Spleen (tissue), 11 donors: ENCODE data around the gene DNAJC8. TPM values are rescaled to one million over a fixed set of nuclear protein-coding genes. Genes with fewer than 3 reads are reported as not detected.

ENCODE experiments used
- DNase-seq: peaks from one replicate; pipeline ENCODE4 v3.0.0-alpha.2; 2020
- H3K27ac ChIP-seq, 8 donors: fragments of 200-600 bp; sonication (generic) in 7 of 8; 1 replicate in 4 of 8; 2 replicates in 4 of 8; pipeline versions ENCODE4 v1.5.0 to v1.8.0; 2016 to 2021; ENCODE audit warnings: inconsistent platforms in 4 of 8, mild to moderate bottlenecking in 4 of 8, moderate library complexity in 1 of 8
- H3K27me3 ChIP-seq, 7 donors: fragments of 200-600 bp; sonication (generic) in 6 of 7; replicated peaks in 1 of 7; 1 replicate in 4 of 7; 2 replicates in 3 of 7; pipeline versions ENCODE4 v1.5.0 to v1.8.0; 2016 to 2021; ENCODE audit warnings: inconsistent platforms in 3 of 7, mild to moderate bottlenecking in 1 of 7
- H3K36me3 ChIP-seq, 6 donors: fragments of 200-600 bp; sonication (generic) in 5 of 6; 1 replicate in 4 of 6; 2 replicates in 2 of 6; pipeline versions ENCODE4 v1.5.0 to v1.8.0; 2016 to 2021; ENCODE audit warnings: inconsistent platforms in 2 of 6
- H3K4me1 ChIP-seq, 6 donors: fragments of 200-600 bp; sonication (generic) in 5 of 6; 1 replicate in 3 of 6; 2 replicates in 3 of 6; pipeline versions ENCODE4 v1.5.0 to v1.8.0; 2016 to 2021; ENCODE audit warnings: inconsistent platforms in 3 of 6
- H3K4me3 ChIP-seq, 8 donors: fragments of 200-600 bp; sonication (generic) in 7 of 8; 1 replicate in 4 of 8; 2 replicates in 4 of 8; pipeline versions ENCODE4 v1.5.0 to v1.8.0; 2016 to 2021; ENCODE audit warnings: inconsistent platforms in 4 of 8, mild to moderate bottlenecking in 4 of 8, moderate library complexity in 2 of 8
- H3K9me3 ChIP-seq, 8 donors: fragments of 200-600 bp; sonication (generic) in 7 of 8; 1 replicate in 4 of 8; 2 replicates in 4 of 8; pipeline versions ENCODE4 v1.5.0 to v1.8.0; 2016 to 2021; ENCODE audit warnings: inconsistent platforms in 4 of 8
- CTCF ChIP-seq, 11 experiments: fragments of 200-600 bp in 7 of 11; fragments of 450-650 bp in 4 of 11; sonication (generic) in 4 of 11; IDR thresholded peaks in 8 of 11; conservative IDR thresholded peaks in 3 of 11; 1 replicate in 7 of 11; 2 replicates in 4 of 11; pipeline versions ENCODE4 v1.4.0 to v1.8.0; 2016 to 2021; ENCODE audit warnings: antibody characterized with exemption in 11 of 11, inconsistent platforms in 4 of 11, mild to moderate bottlenecking in 1 of 11
- POLR2A ChIP-seq, 3 donors: fragments of 450-650 bp; IDR thresholded peaks; one replicate each; pipeline ENCODE4 v1.5.1; 2017; ENCODE audit warnings: antibody characterized with exemption in 3 of 3, mild to moderate bottlenecking in 1 of 3
- POLR2AphosphoS5 ChIP-seq, 3 donors: sonication (generic); formaldehyde crosslinking; IDR thresholded peaks; one replicate each; pipeline ENCODE4 v1.5.1; 2017; ENCODE audit warnings: antibody characterized with exemption in 3 of 3
- WGBS, 5 donors: extraction: QIAGEN DNeasy Blood & Tissue Kit in 3 of 5; methylation state at CpG; one replicate each; pipeline versions ENCODE4 v1.1.5 to v1.1.7; 2013 to 2018; 5-methylcytosine and 5-hydroxymethylcytosine counted together
- intact Hi-C: fragments of 100-400 bp; cut with DNase I; formaldehyde crosslinking; loops from one replicate; pipeline ENCODE4 v1.15.0; 2023; ENCODE audit warnings: low total_unique reads
- polyA plus RNA-seq, 3 donors: library from polyadenylated mRNA; stranded (reverse); fragments of 200-250 nt; gene quantifications; one replicate each; pipeline ENCODE4 v1.2.1, GENCODE V29; 2013
- total RNA-seq, 7 donors: library from RNA; depleted of rRNA in 3 of 7; stranded (reverse); fragments of >200 nt in 3 of 7; fragmentation: NEBNext Ultra II Directional in 4 of 7; extraction: Animal tissue kit (Norgen Biotek cat#: 25700) in 4 of 7; gene quantifications; one replicate each; pipeline versions ENCODE4 v1.1.0 to v1.2.1, GENCODE V29; 2016 to 2021
- donor health status: healthy with polysubstance abuse.
- donor health status: DM: no; HTN: no; CAD: no; lungs with moderate emphysema.
- donor health status: DM: no; HTN: no; CAD: no.
- donor health status: Bipolar disorder and iron deficiency.
- donor health status: healthy.
- donor health status: DM: no; HTN: no; CAD: no.
- donor health status: DM: yes; HTN: yes; CAD: no.

Gene DNAJC8
- total and polyA plus RNA-seq, 10 donors: 52.0 to 95.9 (median 62.3) TPM

- DNase-seq: no peak
- peaks cover 14 to 78% (median 65%) of the 10 kb centered on the region in 6 donors for H3K36me3 ChIP-seq
- intact Hi-C loops: loop anchor here (10.0 kb wide), 1 partner anchor 345 kb away; no protein-coding TSS in a partner anchor
- peaks cover 9 to 58% (median 38%) of the 10 kb centered on the region in 6 donors for H3K4me1 ChIP-seq
- peak overlapping the region; percentile 31 to 73 (median 64) for H3K27ac ChIP-seq
- no peaks in the 10 kb centered on the region for H3K27me3 ChIP-seq
- peaks cover 0 to 12% (median 0%) of the 10 kb centered on the region in 8 donors for H3K9me3 ChIP-seq
- WGBS, 5 donors: 32 to 48% (median 40%) methylated on average over 8 of the region's 8 CpGs
- TF ChIP-seq CTCF (IDR thresholded peaks at IDR 0.05 in 8 of 11, conservative IDR thresholded peaks at IDR 0.05 in 3 of 11) (peak in 1 of 11 experiments; percentile 22), POLR2AphosphoS5 (IDR thresholded peaks at IDR 0.05) (peak in 1 of 3 donors; percentile 40), POLR2A (IDR thresholded peaks at IDR 0.05) (no peak)
- H3K4me3 ChIP-seq: peak overlapping the region in 1 of 8 donors; percentile 13
Observed at GRCh38 chr1:28199328-28200233, 33.2 kb downstream of the DNAJC8 start.

GRCh38 chr1:28197682-28198415, 35.0 kb downstream of the DNAJC8 start:
- Histone ChIP-seq H3K4me1 (peaks cover 9 to 72% (median 45%) of the 10 kb centered on the region in 6 donors), H3K36me3 (peaks cover 10 to 71% (median 48%) of the 10 kb centered on the region in 6 donors), H3K4me3 (no peak overlapping the region), H3K27me3 (no peaks in the 10 kb centered on the region), H3K9me3 (peaks cover 0 to 12% (median 0%) of the 10 kb centered on the region in 8 donors), H3K27ac (no peak overlapping the region)
- DNase-seq: no peak
- intact Hi-C loops: no loop called here
- WGBS, 5 donors: 94 to 99% (median 95%) methylated on average over 12 of the region's 12 CpGs
- TF ChIP-seq CTCF (IDR thresholded peaks at IDR 0.05 in 8 of 11, conservative IDR thresholded peaks at IDR 0.05 in 3 of 11) (no peak), POLR2AphosphoS5 (IDR thresholded peaks at IDR 0.05) (no peak), POLR2A (IDR thresholded peaks at IDR 0.05) (no peak)

- H3K4me3 ChIP-seq: no peak overlapping the region
- no peak for TF ChIP-seq POLR2AphosphoS5 (IDR thresholded peaks at IDR 0.05)
- peaks cover 0 to 12% (median 0%) of the 10 kb centered on the region in 8 donors for H3K9me3 ChIP-seq
- 77 to 95% (median 90%) methylated on average over 3 of the region's 3 CpGs for WGBS, 5 donors
- no peak overlapping the region for H3K27ac ChIP-seq
- H3K27me3 ChIP-seq: no peaks in the 10 kb centered on the region
- H3K4me1 ChIP-seq: peaks cover 9 to 79% (median 45%) of the 10 kb centered on the region in 6 donors
- no peak for DNase-seq
- H3K36me3 ChIP-seq: peaks cover 8 to 56% (median 33%) of the 10 kb centered on the region in 6 donors
- intact Hi-C loops: no loop called here
Observed at GRCh38 chr1:28196330-28196729, 36.5 kb downstream of the DNAJC8 start.

GRCh38 chr1:28195780-28196179, 37.0 kb downstream of the DNAJC8 start:
- Histone ChIP-seq H3K4me3 (no peak overlapping the region), H3K4me1 (peaks cover 8 to 79% (median 44%) of the 10 kb centered on the region in 6 donors), H3K36me3 (peaks cover 7 to 51% (median 28%) of the 10 kb centered on the region in 6 donors), H3K9me3 (peaks cover 0 to 12% (median 0%) of the 10 kb centered on the region in 8 donors), H3K27ac (no peak overlapping the region), H3K27me3 (no peaks in the 10 kb centered on the region)
- intact Hi-C loops: no loop called here
- no peak for DNase-seq
- WGBS, 5 donors: 96 to 100% (median 96%) methylated on average over 1 of the region's 1 CpG
- TF ChIP-seq POLR2A (IDR thresholded peaks at IDR 0.05) (no peak), CTCF (IDR thresholded peaks at IDR 0.05 in 8 of 11, conservative IDR thresholded peaks at IDR 0.05 in 3 of 11) (no peak), POLR2AphosphoS5 (IDR thresholded peaks at IDR 0.05) (no peak)
